GM23338 (cell line): ENCODE measurements around the gene HNRNPUL2.

Source experiments
- CTCF ChIP-seq, 2 experiments: fragments of 200-600 bp in 1 of 2; sonication (generic) in 1 of 2; conservative IDR thresholded peaks; 2 replicates each; pipeline versions ENCODE4 v1.5.1 to v1.6.1; 2016 to 2017; ENCODE audit warnings: antibody characterized with exemption in 2 of 2, low read depth in 2 of 2, mild to moderate bottlenecking in 2 of 2, moderate library complexity in 1 of 2
- EZH2 ChIP-seq: fragments of 200-600 bp; sonication (generic); IDR thresholded peaks from one replicate; pipeline ENCODE4 v1.8.0; 2017; ENCODE audit warnings: antibody characterized with exemption, mild to moderate bottlenecking, low read depth; ENCODE audit not compliant: unreplicated experiment
- EZH2phosphoT487 ChIP-seq: fragments of 200-600 bp; sonication (generic); IDR thresholded peaks from one replicate; pipeline ENCODE4 v1.8.1; 2018; ENCODE audit warnings: antibody characterized with exemption; ENCODE audit not compliant: unreplicated experiment
- POLR2AphosphoS5 ChIP-seq: IDR thresholded peaks from 2 replicates; pipeline ENCODE4 v1.6.1; 2016; ENCODE audit warnings: antibody characterized with exemption, low read depth
- REST ChIP-seq: IDR thresholded peaks from one replicate; pipeline ENCODE4 v1.6.1; 2018; ENCODE audit warnings: antibody characterized with exemption; ENCODE audit not compliant: unreplicated experiment

DNA sequence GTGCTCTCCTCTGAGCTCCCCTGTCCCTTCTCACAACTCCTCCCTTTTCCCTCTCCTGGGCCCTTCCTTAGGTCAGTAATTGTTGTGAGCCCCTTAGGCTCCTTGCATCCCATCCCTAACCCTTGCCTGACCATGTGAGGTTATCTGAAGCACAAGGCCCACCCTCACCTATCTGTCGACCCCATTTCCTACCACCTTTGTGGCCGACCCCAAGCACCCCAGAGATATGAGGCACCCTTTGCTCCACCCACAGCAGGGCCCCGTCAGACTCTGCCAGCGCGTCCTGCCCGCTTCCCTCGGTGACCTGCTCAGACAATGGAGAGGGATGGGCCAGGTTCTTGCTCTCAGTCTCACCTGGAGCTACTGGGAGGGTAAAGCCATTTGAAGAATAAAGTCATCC is 18.5 kb downstream of the HNRNPUL2 start:
- TF ChIP-seq CTCF (conservative IDR thresholded peaks at IDR 0.05; ENCODE audit: low read depth in 2 of 2), result no peak
- no peak for TF ChIP-seq REST
- no peak for TF ChIP-seq EZH2
- no peak for TF ChIP-seq POLR2AphosphoS5
- no peak for TF ChIP-seq EZH2phosphoT487
